Germinal center (tissue), 1 donor: ENCODE measurements around the gene SH3PXD2A.
"Not testable (repeated sequence)": the region's sequence is repeated elsewhere in the genome, so short reads cannot be mapped to it uniquely, and the experiment has no call there.

ENCODE experiments used
- DNase-seq: peaks from one replicate; pipeline ENCODE4 v3.0.0; 2012; ENCODE audit warnings: mixed read lengths, low spot score

The SH3PXD2A gene

DNA sequence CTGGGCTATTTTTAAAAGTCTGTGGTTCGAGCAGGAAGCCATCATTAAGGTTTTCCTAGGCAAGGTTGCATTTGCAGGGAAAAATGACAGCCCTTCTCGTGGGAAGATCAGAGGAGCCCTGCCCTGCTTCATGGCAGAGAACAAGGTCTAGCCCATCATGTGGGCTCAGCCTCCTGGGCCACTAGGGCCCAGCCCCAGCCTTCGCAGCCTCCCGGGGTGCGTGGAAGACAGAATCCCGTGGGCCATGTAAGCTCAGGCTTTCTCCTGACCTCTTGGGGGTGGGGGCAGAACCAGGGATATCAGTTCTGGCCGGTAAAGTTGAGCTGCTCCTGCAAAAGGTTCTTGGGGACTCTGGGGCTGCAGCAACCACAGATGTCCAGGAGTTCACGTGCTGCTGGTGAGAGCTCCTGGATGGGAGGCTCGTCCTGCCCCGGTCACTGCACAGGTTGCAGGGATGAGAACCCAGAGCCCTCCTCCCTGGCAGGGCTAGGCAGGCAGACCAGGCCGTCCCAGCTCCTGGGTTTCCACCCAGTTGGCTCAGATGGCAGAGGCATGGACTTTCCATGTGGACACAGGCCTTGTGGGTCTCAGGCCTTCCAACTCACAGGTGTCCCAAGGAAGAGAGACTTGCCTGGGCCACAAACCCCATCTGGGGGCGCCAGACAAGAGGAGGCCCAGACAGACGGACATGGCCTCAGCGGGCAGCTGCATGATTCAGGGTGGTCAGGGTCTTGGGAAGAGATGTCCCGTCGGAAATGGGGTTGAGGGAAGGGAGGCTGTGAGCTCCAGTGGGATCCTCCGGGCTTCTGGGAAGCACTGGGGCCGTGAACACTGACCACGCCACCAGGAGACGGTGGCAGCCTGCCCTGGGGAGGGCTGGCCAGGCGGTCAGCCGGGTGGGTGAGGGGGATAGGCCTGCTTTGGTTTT, 235.7 kb downstream of the SH3PXD2A start:
- DNase-seq, result no peak

DNA sequence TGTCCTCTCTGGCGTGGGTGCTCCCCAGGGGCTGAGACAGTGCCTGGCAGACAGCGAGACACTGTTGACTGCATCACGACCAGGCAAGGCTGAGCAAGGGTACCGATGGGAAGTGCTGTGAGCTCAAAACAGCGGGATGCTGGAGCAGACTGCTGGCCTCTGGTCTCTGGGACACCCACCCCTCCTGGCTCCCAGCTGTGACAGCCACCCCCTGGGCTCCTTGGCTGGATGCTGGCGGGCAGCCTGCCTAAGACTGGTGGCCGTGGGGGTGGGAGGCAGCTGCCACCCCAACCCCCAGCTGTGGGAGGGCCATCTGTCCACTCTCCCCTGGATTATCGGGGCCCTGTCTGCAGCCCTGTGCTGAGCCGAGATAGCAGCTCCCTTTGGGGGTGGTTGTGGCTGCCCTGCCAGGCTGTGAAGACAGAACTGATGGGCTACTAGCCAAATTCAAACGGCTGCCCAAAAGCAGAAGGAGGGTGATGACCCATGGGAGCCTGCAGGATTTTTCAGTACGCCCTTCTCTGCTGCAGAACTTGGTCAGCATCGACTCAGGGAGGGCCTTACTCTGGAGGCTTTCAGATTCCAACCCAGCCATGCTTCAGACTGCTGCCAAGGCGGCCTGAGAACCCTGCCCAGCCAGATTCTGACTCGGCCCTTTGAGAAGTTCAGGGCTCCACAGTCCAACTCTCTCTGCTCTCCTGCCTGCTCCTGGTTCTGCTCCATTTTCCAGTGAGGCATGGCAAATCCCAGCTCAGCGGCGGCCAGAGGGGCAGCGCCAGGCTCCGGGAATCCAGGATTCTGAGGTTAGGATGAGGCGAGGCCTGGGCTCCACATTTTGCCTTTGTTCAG, 236.6 kb downstream of the SH3PXD2A start:
- DNase-seq, result no peak

DNA sequence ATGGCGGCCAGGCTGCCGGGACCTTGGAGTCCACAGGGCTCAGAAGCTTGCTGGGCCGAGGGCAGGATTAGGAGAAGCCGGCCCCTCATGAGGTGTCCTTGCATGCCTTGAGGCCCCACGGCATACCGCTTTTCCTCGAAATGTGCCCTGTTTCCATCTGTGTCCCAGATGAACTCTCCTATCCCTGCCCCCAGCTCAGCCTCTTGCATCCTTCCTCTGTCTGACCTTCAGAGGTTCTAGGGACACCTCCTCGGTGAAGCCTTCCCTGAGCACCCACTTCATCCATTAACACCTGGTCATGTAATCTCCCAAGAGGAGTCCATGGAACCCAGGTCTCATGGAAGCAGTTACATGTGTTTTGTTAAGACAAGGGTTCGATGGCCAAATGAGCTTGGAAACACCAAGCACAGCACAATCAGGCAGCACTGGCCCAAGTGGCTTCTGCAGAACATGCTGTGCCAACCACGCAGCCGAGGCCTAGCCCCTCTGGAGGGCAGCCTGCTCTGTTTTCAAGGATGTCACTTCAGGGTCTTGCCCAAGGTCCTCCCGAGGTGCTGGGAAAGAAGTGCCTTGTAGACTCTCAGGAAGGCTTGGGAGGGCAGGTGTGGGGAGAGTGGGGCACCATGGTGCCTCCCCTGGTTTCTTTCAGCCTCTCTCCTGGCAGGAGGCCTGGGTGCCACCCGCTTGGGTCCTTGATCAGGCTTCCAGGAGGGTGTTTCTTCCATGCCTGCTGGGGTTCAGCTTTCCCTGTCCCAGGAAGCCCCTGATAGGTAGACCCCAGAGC, 237.6 kb downstream of the SH3PXD2A start:
- DNase-seq, result no peak

DNA sequence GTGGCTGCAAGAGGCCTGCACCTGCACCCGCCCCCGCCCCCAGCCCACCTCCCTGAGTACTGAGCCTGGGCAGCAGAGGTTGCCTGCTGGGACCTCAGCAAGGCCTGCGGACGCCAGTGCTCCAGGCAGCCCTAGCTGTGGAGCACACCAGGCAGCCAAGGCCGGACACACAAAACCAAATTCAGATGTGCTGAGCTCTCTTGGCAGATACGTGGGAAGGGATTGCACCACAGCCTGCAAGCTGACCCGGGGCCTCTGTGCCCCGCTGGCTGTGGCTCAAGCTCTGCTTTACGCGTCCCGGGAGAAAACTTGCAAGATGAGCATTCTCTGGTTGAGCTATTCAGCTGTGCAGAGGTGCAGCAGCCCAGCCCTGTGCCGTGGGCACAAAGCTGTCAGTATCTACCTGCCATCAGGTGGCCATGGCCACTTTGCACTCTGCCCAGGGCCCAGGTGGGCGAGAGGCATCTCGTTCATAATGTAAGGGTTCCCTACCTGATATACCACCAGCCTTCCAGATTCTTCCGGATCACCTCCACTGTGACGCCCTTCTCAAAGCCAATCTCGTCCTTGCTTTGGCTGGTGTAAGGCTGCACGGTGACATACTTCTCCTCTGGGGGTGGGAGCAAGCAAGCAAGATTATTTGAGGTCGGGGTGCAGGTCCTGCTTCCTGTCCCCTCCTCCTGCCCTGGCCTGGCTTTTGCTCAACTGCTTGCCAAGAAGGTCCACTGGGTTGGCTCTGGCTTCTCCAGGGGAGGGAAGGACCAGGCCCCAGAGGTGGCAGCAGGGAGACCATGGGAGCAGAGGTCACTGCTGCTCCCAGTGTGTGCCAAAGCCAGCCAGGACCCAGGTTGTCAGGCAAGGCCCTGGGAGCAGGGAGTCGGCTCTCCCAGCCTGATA, 238.4 kb downstream of the SH3PXD2A start:
- DNase-seq, result no peak

DNA sequence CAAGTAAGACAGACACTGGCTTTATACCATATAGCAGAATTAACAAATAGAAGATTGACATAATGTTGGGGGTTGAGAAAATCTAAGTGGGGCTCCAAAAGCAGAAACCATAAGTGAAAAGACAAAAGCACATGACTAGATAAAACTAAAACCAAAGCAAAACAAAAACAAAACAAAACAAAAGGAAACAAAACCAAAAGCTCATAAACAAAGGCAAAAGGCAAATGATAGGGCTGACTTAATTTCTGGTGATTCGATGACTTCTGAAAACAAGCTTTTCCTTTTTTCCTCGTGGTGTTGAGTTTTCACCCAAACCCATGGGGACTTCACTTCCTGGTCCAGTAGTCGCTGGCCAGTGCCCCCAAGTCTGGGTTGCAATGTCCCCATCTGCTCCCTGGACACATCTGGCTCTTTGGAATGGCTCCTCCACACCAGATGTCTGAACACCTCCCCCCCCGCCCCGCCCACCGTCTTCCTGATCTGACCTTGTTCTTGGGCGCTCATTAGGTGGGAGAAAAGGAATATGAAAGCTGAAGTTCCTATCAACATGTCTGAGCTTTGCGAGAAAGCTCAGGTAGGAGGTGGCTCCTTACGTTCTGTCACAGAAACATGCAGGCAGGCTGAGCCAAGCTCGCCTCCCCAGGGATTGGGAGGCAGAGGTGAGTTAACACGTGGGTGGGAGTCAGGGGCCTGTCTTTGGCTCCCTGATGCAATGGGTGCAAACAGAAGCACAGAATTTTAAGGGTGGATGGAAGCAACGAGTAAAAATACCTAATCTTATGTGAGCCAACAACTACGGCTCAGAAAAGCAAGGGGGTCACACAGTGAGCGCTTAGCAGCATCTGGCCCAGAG, 240.8 kb downstream of the SH3PXD2A start:
- no peak for DNase-seq

DNA sequence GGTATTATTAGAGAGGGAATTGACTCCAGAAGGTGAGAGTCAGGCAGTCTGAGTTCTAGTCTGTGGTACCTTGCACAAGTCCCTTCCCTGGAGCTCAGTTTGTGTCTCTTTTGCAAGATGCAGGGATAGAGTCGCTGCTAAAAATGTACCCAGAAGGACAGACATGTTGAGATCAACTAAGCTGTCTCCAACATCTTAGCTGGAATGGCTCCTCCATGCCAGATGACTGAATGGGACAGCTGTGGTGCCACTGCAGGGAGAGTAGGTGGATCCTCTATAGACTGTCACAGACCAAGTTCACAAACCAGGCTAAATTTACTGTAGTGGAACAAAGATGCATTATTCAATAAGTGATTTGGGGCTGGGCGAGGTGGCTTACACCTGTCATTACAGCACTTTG, 241.8 kb downstream of the SH3PXD2A start:
- DNase-seq, result no peak

DNA sequence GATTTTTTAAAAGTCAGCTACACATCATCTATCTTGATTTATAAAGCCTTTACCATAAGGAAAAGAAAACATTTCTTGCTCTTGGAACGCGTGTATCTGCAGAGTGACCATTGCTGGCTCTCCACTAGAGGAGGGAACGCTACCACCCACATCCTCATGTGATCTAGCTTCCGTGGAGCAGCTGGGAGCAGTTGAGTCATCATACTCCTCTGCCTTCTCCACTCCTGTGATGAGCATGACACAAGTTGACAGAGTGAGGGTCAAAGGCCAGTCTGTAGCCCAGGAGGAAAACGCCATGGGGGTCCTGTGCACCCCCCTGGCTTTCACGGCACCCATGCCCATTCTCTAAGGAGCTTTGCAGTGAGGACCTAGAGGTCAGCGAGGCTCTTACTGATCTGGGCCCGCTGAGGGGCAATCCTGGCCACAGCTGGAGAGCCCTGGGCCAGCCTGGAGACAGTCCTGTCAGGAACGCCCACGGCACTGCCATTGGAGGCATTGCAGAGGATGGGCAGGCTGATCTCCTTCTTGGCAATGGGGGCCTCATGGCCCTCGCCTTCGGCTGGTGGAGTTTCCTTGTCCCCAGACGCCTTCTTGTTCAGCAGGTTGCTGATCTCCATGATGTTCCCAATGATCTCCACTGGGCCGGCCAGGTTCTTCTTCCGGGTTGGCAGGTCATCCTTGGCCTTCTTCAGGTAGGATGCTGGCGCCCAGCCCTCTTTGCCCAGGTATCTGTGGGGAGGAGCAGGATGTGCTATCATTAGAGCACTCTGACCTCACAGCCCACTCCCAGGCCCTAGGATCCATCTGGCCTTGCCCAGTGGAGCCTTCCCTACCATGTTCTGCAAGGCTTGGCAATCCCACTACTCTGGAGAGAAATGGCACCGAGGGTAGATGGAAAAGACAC, 242.7 kb downstream of the SH3PXD2A start:
- no peak for DNase-seq

DNA sequence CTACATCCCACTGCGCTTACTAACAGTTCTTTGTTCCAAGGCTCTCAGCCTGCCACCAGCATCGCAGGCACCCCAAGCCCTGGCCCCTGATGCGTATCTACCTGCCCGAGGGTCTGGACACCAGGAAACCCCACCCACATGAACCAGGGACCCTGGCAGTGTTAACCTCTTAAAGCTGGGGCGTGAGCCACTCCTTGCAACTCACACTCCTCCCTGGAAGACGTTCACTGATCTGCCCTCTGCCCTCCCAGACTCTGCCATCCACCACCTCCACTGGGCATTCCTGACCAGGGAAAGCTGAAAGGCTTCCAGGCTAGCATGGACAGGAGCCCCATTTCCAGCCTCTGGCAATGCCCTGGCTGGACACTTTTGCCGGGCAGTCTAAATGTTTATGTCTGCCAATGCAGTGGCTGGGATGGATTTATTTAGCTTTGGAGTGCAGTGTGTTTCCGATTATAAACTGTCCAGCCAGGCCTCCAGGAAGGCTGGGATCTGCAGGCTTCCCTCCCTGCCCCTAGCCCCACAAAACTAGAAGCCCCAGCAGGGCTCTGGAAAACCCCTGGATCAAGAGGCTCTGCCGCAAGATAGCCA, 244.4 kb downstream of the SH3PXD2A start:
- no peak for DNase-seq

DNA sequence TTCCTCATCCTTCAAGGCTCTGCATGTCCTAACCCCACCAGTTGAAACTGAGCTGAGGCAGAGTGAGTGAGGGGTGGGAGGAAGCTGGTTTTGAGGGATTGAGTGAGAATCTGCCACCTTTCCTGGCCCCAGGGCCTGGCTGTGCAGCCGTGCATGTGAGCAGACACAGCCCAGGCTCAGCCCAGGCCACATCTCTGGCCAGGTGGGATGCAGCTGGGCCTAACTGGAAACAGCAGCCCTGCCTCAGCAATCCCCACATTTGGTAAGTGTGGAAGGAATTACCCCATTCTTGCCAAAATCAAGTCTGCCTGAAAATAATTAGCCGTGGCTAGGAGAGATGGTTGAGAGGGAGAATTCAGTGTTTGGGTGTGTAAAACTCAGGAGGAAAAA, 245.3 kb downstream of the SH3PXD2A start:
- DNase-seq, result no peak

DNA sequence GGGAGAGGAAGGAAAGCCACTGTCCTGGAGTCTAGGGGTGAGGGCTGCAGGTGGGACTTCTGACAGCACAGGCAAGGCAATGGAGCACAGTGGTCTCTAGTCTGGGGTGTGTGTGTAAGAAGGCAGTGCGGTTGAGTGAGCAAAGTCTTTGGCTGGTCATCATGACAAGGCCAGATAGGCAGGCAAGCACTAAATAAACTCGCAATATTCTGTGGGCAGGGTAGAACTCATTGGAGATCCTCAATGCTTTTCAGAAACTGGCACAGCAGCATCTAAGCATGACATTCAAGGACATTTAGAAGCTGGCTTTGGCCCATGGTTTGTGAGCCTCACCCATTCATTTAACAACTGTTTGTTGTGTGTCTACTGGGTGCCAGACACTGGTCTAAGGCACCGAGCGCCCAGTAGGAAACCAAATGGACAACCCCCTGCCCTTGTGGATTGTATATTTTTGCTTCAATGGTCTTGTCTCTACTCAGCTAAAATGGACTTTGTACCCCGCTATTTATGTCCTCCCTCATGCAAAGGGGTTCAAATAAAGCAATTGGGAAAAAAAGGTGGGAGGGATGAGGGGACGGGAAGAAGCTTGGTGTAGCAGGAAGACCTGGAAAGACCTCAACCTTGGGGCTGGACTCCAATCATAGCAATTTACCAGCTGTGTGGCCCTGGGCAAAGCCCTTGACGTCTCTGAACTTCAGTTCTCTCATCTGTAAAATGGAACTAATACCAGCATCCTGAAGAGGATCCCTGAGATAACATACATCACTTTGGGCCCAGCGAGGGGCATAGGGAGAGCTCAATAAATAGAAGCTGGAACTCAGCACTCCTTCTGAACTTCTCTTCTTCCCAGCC, 245.9 kb downstream of the SH3PXD2A start:
- no peak for DNase-seq

DNA sequence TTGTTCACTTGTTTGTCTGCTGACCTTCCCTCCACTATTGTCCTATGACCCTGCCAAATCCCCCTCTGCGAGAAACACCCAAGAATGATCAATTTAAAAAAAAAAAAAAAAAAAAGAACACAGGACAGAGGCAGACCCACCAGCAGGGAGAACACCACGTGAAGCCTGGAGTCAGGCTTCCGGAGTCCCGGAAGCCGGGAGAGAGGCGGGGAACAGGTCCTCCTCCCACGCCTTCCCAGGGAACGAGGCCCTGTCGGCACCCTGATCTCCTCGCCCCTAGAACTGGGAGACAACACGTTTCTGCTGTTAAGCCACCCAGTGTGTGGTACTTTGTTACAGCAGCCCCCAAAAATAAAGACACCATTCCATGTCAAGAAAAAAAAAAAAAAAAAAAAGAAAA, 247.3 kb downstream of the SH3PXD2A start:
- DNase-seq, result not testable (repeated sequence)

DNA sequence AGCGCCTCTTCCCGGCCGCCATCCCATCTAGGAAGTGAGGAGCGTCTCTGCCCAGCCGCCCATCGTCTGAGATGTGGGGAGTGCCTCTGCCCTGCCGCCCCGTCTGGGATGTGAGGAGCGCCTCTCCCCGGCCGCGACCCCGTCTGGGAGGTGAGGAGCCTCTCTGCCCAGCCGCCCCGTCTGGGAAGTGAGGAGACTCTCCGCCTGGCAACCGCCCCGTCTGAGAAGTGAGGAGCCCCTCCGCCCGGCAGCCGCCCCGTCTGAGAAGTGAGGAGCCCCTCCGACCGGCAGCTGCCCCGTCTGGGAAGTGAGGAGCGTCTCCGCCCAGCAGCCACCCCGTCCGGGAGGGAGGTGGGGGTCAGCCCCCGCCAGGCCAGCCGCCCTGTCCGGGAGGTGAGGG, 248.3 kb downstream of the SH3PXD2A start:
- not testable (repeated sequence) for DNase-seq

DNA sequence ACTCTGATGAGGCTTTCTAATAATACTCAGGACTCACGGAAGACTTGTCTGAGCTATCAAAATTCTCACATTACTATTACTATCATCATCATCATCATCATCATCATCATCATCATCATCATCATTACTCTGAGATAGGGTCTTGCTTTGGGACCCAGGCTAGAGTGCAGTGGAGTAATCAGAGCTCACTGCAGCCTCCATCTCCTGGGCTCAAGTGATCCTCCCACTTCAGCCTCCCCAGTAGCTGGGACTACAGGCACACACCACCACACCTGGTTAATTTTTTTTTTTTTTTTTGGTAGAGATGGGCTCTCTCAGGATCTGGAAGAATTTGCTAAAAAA, 249.3 kb downstream of the SH3PXD2A start:
- DNase-seq, result not testable (repeated sequence)

DNA sequence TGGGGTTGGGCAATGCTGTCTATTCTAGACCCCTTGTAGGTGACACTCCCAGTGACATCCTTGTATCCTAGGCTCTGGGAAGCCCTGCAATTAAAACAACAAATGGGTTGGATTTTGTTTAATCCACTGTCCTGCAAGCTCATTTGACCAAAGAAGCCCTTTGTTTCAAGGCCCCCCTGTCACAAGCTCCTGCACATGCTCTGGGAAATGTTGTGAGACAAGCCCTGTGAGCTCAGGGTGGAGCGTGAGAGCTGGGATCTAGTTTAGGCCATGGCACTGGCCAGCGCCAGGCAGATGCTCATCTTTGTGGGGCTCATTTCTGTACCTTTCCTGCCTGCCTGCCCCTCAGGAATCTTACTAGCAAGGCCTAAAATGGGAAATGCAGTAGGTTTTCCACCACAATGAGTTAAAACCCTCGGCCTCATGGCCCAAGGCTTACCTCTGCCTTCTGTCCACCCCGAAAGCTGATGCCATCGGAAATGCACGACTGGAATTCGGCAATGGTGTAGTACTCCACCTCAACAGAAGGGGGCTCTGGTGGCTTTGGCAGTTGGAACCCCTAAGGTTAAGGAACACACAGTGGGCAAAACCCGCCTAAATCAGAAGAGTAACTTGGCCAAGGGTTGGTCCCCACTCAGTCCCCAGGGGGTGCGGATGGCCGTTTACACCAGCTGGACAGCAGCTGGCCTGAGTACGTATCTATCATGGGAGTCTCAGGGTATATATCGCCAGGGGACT, 249.8 kb downstream of the SH3PXD2A start:
- DNase-seq, result peak; percentile 36

DNA sequence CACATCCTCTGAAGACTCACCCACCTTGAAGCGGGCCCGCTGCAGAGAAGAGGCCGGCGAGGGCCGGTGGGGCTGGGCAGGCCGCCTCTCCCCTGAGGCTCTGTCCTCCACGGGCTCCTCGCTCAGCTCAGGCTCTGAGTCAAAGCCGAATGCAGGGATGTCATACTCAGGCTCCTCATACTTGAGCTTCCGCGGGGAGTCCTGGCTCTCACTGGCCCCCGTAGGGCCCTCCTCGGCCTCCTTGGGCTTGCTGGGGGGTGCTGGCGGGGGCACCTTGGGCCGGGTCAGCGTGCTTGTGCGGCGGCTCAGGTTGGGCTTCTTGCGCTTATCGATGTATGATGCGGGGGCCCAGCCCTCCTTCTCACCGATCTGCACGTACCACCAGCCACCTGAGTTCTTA, 252.0 kb downstream of the SH3PXD2A start:
- DNase-seq, result no peak

DNA sequence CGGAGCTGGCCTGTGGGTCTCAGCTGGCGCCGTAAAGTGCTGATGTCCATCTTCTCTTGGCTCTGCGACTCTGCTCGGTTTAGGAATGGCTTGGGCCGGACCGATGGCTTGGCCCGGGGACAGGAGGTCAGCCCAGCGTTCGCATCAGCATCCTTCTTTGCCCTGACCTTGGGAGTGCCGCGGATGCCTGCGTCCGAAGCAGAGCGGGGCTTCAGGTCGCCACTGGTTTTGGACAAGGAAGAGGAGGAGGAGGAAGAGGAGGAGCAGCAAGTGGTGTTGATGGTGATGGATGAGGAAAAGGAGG, 252.6 kb downstream of the SH3PXD2A start:
- no peak for DNase-seq
